Keratinocyte (primary cell): ENCODE results near the gene AKAP13.

Source experiments
- EZH2 ChIP-seq: IDR thresholded peaks from one replicate; pipeline ENCODE4 v1.6.1; 2012; ENCODE audit warnings: inconsistent platforms, mild to moderate bottlenecking, low read length, moderate library complexity
- TF ChIP-seq, protein P1 (sequence below), 3 experiments: IDR thresholded peaks in 1 of 3; conservative IDR thresholded peaks in 1 of 3; optimal IDR thresholded peaks in 1 of 3; 2 replicates in 2 of 3; 3 replicates in 1 of 3; pipeline versions ENCODE3 to v1.5.1; 2011; ENCODE audit warnings: low read length in 3 of 3, mild to moderate bottlenecking in 3 of 3, moderate library complexity in 2 of 3, control low read depth in 1 of 3, inconsistent platforms in 1 of 3; ENCODE audit not compliant: insufficient read depth in 2 of 3; ENCODE audit errors: extremely low read depth in 1 of 3

- no peak for TF ChIP-seq EZH2
- TF ChIP-seq, protein P1, sequence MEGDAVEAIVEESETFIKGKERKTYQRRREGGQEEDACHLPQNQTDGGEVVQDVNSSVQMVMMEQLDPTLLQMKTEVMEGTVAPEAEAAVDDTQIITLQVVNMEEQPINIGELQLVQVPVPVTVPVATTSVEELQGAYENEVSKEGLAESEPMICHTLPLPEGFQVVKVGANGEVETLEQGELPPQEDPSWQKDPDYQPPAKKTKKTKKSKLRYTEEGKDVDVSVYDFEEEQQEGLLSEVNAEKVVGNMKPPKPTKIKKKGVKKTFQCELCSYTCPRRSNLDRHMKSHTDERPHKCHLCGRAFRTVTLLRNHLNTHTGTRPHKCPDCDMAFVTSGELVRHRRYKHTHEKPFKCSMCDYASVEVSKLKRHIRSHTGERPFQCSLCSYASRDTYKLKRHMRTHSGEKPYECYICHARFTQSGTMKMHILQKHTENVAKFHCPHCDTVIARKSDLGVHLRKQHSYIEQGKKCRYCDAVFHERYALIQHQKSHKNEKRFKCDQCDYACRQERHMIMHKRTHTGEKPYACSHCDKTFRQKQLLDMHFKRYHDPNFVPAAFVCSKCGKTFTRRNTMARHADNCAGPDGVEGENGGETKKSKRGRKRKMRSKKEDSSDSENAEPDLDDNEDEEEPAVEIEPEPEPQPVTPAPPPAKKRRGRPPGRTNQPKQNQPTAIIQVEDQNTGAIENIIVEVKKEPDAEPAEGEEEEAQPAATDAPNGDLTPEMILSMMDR (optimal IDR thresholded peaks at IDR 0.05 in 1 of 3, IDR thresholded peaks at IDR 0.05 in 1 of 3, conservative IDR thresholded peaks at IDR 0.05 in 1 of 3; ENCODE audit: extremely low read depth in 1 of 3, insufficient read depth in 2 of 3, low read length in 3 of 3): no peak
Measured at GRCh38 chr15:85620690-85621049, 240.3 kb downstream of the AKAP13 start.
